CD14-positive monocyte (primary cell): ENCODE data around the gene PHGDH. TPM values are rescaled to one million over a fixed set of nuclear protein-coding genes. Genes with fewer than 3 reads are reported as not detected.

Experiments
- DNase-seq, 3 donors: peaks; one replicate each; pipeline ENCODE4 v3.0.0-alpha.2; 2011 to 2022
- H2AFZ ChIP-seq: 2 replicates; pipeline ENCODE4 v1.6.0; 2012; ENCODE audit warnings: mild to moderate bottlenecking, low read depth, low read length, inconsistent platforms; ENCODE audit not compliant: insufficient read depth, poor library complexity, severe bottlenecking
- H3K27ac ChIP-seq, 2 donors: 1 replicate in 1 of 2; 2 replicates in 1 of 2; pipeline ENCODE4 v1.5.1; 2012 to 2013; ENCODE audit warnings: low read length in 2 of 2, control low read depth in 1 of 2, inconsistent platforms in 1 of 2, low read depth in 1 of 2, mild to moderate bottlenecking in 1 of 2
- H3K27me3 ChIP-seq, 2 donors: one replicate each; pipeline versions ENCODE4 v1.6.0 to v1.6.1; 2011 to 2013; ENCODE audit warnings: low read length in 2 of 2; ENCODE audit not compliant: control insufficient read depth in 2 of 2, insufficient read depth in 2 of 2
- H3K36me3 ChIP-seq, 2 donors: replicated peaks in 1 of 2; 1 replicate in 1 of 2; 2 replicates in 1 of 2; pipeline versions ENCODE4 v1.5.1 to v1.6.1; 2012 to 2013; ENCODE audit warnings: low read length in 2 of 2, control low read depth in 1 of 2, inconsistent platforms in 1 of 2, mild to moderate bottlenecking in 1 of 2; ENCODE audit not compliant: insufficient read depth in 2 of 2, control insufficient read depth in 1 of 2
- H3K4me1 ChIP-seq, 2 donors: 1 replicate in 1 of 2; 2 replicates in 1 of 2; pipeline versions ENCODE4 v1.5.1 to v1.6.1; 2012 to 2013; ENCODE audit warnings: low read length in 2 of 2, control low read depth in 1 of 2, inconsistent platforms in 1 of 2, mild to moderate bottlenecking in 1 of 2, moderate library complexity in 1 of 2; ENCODE audit not compliant: insufficient read depth in 2 of 2, control insufficient read depth in 1 of 2
- H3K4me2 ChIP-seq: replicated peaks from 2 replicates; pipeline ENCODE3; 2012; ENCODE audit warnings: low read length, moderate library complexity, mild to moderate bottlenecking; ENCODE audit not compliant: poor library complexity, severe bottlenecking; ENCODE audit errors: extremely low read depth
- H3K4me3 ChIP-seq, 3 experiments: fragments of 200-600 bp in 1 of 3; sonication (generic) in 1 of 3; replicated peaks in 1 of 3; 1 replicate in 2 of 3; 2 replicates in 1 of 3; pipeline ENCODE4 v1.5.1; 2011 to 2013; ENCODE audit warnings: low read length in 3 of 3, mild to moderate bottlenecking in 3 of 3, control low read depth in 2 of 3, low read depth in 2 of 3, inconsistent platforms in 1 of 3, moderate library complexity in 1 of 3
- H3K79me2 ChIP-seq: 2 replicates; pipeline ENCODE4 v1.6.0; 2012; ENCODE audit warnings: mild to moderate bottlenecking, control low read depth, inconsistent platforms, low read length, moderate library complexity; ENCODE audit not compliant: insufficient read depth
- H3K9ac ChIP-seq: 2 replicates; pipeline ENCODE4 v1.6.0; 2017; ENCODE audit warnings: low read length, mild to moderate bottlenecking; ENCODE audit not compliant: insufficient read depth, poor library complexity, severe bottlenecking
- H3K9me3 ChIP-seq, 2 donors: replicated peaks in 1 of 2; 1 replicate in 1 of 2; 2 replicates in 1 of 2; pipeline versions ENCODE4 v1.5.1 to v1.6.1; 2012 to 2013; ENCODE audit warnings: low read length in 2 of 2, control low read depth in 1 of 2; ENCODE audit not compliant: control insufficient read depth in 1 of 2, insufficient read depth in 1 of 2
- H4K20me1 ChIP-seq: 2 replicates; pipeline ENCODE4 v1.6.0; 2012; ENCODE audit warnings: mild to moderate bottlenecking, low read length, control low read depth, moderate library complexity; ENCODE audit not compliant: insufficient read depth
- H3K27ac Mint-ChIP-seq, 7 donors: one replicate each; pipeline ENCODE4 v1.8.0; 2020; ENCODE audit warnings: mild to moderate bottlenecking in 7 of 7, mixed read lengths in 7 of 7, moderate library complexity in 6 of 7, inconsistent platforms in 2 of 7
- H3K27me3 Mint-ChIP-seq, 3 donors: one replicate each; pipeline ENCODE4 v1.8.0; 2021 to 2022; ENCODE audit warnings: low read depth in 3 of 3, mild to moderate bottlenecking in 3 of 3, mixed read lengths in 3 of 3, moderate library complexity in 3 of 3, inconsistent platforms in 1 of 3
- H3K36me3 Mint-ChIP-seq, 2 donors: one replicate each; pipeline ENCODE4 v1.8.0; 2020; ENCODE audit warnings: mixed read lengths in 2 of 2, inconsistent platforms in 1 of 2, mild to moderate bottlenecking in 1 of 2
- H3K4me1 Mint-ChIP-seq: one replicate; pipeline ENCODE4 v1.8.0; 2020; ENCODE audit warnings: mild to moderate bottlenecking, mixed read lengths
- H3K4me3 Mint-ChIP-seq, 2 donors: one replicate each; pipeline ENCODE4 v1.8.0; 2020; ENCODE audit warnings: mild to moderate bottlenecking in 2 of 2, mixed read lengths in 2 of 2, moderate library complexity in 1 of 2
- H3K9me3 Mint-ChIP-seq, 7 donors: one replicate each; pipeline ENCODE4 v1.8.0; 2020 to 2022; ENCODE audit warnings: mixed read lengths in 7 of 7, mild to moderate bottlenecking in 6 of 7, moderate library complexity in 6 of 7, inconsistent platforms in 2 of 7
- CTCF ChIP-seq: fragments of 200-600 bp; IDR thresholded peaks from one replicate; pipeline ENCODE4 v1.8.0; 2022; ENCODE audit warnings: antibody characterized with exemption, mild to moderate bottlenecking
- WGBS: methylation state at CpG from one replicate; pipeline ENCODE4 v1.1.5; 2013; ENCODE audit warnings: missing lambda C conversion rate; ENCODE audit not compliant: insufficient coverage; 5-methylcytosine and 5-hydroxymethylcytosine counted together
- intact Hi-C, 2 donors: fragments of 100-400 bp; cut with micrococcal nuclease; formaldehyde crosslinking; loops; one replicate each; pipeline versions ENCODE4 v1.15.0 to v1.15.1; 2023
- polyA plus RNA-seq, 3 donors: library from polyadenylated mRNA; depleted of rRNA in 1 of 3; unstranded in 2 of 3; stranded (reverse) in 1 of 3; fragments of 300-500 nt in 2 of 3; fragments of >200 nt in 1 of 3; fragmentation: Illumina TruSeq in 2 of 3; gene quantifications; 1 replicate in 2 of 3; 2 replicates in 1 of 3; pipeline ENCODE4 v1.2.3, GENCODE V29; 2012 to 2021

The PHGDH gene
- polyA plus RNA-seq, 3 donors, result 0.09 to 0.44 (median 0.20) TPM

- Mint-ChIP-seq H3K36me3 (no peaks in the 10 kb centered on the region), H3K27ac (no peak within 1 kb of the TSS), H3K4me1 (no peaks in the 10 kb centered on the region), H3K9me3 (peaks cover 0 to 3% (median 0%) of the 10 kb centered on the region in 7 donors), H3K27me3 (peaks cover 0 to 5% (median 1%) of the 10 kb centered on the region in 3 donors), H3K4me3 (no peak within 1 kb of the TSS)
- Histone ChIP-seq H3K79me2 (no peaks in the 10 kb centered on the region), H3K4me2 (no peak within 1 kb of the TSS), H3K9ac (no peak within 1 kb of the TSS), H3K9me3 (no peaks in the 10 kb centered on the region), H4K20me1 (no peaks in the 10 kb centered on the region), H3K36me3 (no peaks in the 10 kb centered on the region), H3K27me3 (no peaks in the 10 kb centered on the region), H2AFZ (no peak within 1 kb of the TSS), H3K27ac (no peak within 1 kb of the TSS), H3K4me1 (no peaks in the 10 kb centered on the region), H3K4me3 (no peak within 1 kb of the TSS)
- TF ChIP-seq CTCF, result no peak
- no peak for DNase-seq
- 92% methylated on average over 6 of the region's 8 CpGs for WGBS
- intact Hi-C loops, result no loop called here
These were observed 57.0 kb downstream of the PHGDH start, which contains the start of gene HMGCS2 for GRCh38 chr1:119768778-119769177. TSS of gene HMGCS2 (minus strand) at chr1:119768905. CDS start at chr1:119768844, 61 bp downstream.

GRCh38 chr1:119771016-119771415 is 59.3 kb downstream of the PHGDH start:
- WGBS, result 82% methylated on average over 1 of the region's 2 CpGs
- Histone ChIP-seq H4K20me1 (no peaks in the 10 kb centered on the region), H3K4me3 (no peak overlapping the region), H3K27ac (no peak overlapping the region), H3K4me1 (no peaks in the 10 kb centered on the region), H3K36me3 (no peaks in the 10 kb centered on the region), H3K27me3 (no peaks in the 10 kb centered on the region), H3K79me2 (no peaks in the 10 kb centered on the region), H3K4me2 (no peak overlapping the region), H3K9me3 (no peaks in the 10 kb centered on the region), H2AFZ (no peak overlapping the region), H3K9ac (no peak overlapping the region)
- H3K36me3 Mint-ChIP-seq, result no peaks in the 10 kb centered on the region
- DNase-seq, result no peak
- H3K4me3 Mint-ChIP-seq, result no peak overlapping the region
- peaks cover 6% of the 10 kb centered on the region for H3K4me1 Mint-ChIP-seq
- intact Hi-C loops, result no loop called here
- peaks cover 0 to 5% (median 1%) of the 10 kb centered on the region in 3 donors for H3K27me3 Mint-ChIP-seq
- TF ChIP-seq CTCF, result no peak
- no peaks in the 10 kb centered on the region for H3K9me3 Mint-ChIP-seq
- no peak overlapping the region for H3K27ac Mint-ChIP-seq
